Colonic mucosa (tissue), 4 donors: ENCODE data around the gene ARMC10. TPM values are rescaled to one million over a fixed set of nuclear protein-coding genes. Genes with fewer than 3 reads are reported as not detected.
A peak's percentile ranks its signal among the peaks of the same experiment; 100 is the strongest.
"Not testable (repeated sequence)": the region's sequence is repeated elsewhere in the genome, so short reads cannot be mapped to it uniquely, and the experiment has no call there.

ENCODE experiments used
- DNase-seq: peaks from one replicate; pipeline ENCODE4 v3.0.0-alpha.2; 2020
- H3K27ac ChIP-seq: fragments of 200-600 bp; one replicate; pipeline ENCODE4 v1.8.0; 2021
- H3K27me3 ChIP-seq: fragments of 200-600 bp; one replicate; pipeline ENCODE4 v1.8.0; 2021
- H3K36me3 ChIP-seq: fragments of 200-600 bp; one replicate; pipeline ENCODE4 v1.8.0; 2021
- H3K4me1 ChIP-seq: fragments of 200-600 bp; one replicate; pipeline ENCODE4 v1.8.0; 2021; ENCODE audit warnings: mild to moderate bottlenecking
- H3K4me3 ChIP-seq: fragments of 200-600 bp; one replicate; pipeline ENCODE4 v1.8.0; 2021
- H3K9ac ChIP-seq, 2 donors: one replicate each; pipeline ENCODE4 v1.7.0; 2013; ENCODE audit warnings: control low read depth in 2 of 2, low read depth in 2 of 2, low read length in 2 of 2
- H3K9me3 ChIP-seq: fragments of 200-600 bp; one replicate; pipeline ENCODE4 v1.8.0; 2021
- CTCF ChIP-seq: fragments of 200-600 bp; IDR thresholded peaks from one replicate; pipeline ENCODE4 v1.8.0; 2022; ENCODE audit warnings: antibody characterized with exemption, mild to moderate bottlenecking
- intact Hi-C: fragments of 100-400 bp; cut with DNase I; formaldehyde crosslinking; loops from one replicate; pipeline ENCODE4 v1.14.1; 2022
- total RNA-seq, 2 donors: library from RNA; stranded (reverse); fragmentation: NEBNext Ultra II Directional in 1 of 2; extraction: Animal tissue kit (Norgen Biotek cat#: 25700) in 1 of 2; gene quantifications; one replicate each; pipeline ENCODE4 v1.2.1, GENCODE V29; 2021
- donor health status: healthy.
- donor health status: DM: no; HTN: no; CAD: no.
- donor health status: DM: no; HTN: no; CAD: no.

The ARMC10 gene
- total RNA-seq, 2 donors from 2014 or later, result 39.6 to 40.4 TPM

- no peaks in the 10 kb centered on the region for H3K27me3 ChIP-seq
- H3K9ac ChIP-seq, result no peak overlapping the region
- no peaks in the 10 kb centered on the region for H3K4me1 ChIP-seq
- no peak for DNase-seq
- intact Hi-C loops, result no loop called here
- no peak overlapping the region for H3K4me3 ChIP-seq
- no peak for TF ChIP-seq CTCF
- H3K9me3 ChIP-seq, result no peaks in the 10 kb centered on the region
- H3K27ac ChIP-seq, result no peak overlapping the region
- H3K36me3 ChIP-seq, result peaks cover 5% of the 10 kb centered on the region
These were observed 8.3 kb downstream of the ARMC10 start for GRCh38 chr7:103083210-103083609.

DNA sequence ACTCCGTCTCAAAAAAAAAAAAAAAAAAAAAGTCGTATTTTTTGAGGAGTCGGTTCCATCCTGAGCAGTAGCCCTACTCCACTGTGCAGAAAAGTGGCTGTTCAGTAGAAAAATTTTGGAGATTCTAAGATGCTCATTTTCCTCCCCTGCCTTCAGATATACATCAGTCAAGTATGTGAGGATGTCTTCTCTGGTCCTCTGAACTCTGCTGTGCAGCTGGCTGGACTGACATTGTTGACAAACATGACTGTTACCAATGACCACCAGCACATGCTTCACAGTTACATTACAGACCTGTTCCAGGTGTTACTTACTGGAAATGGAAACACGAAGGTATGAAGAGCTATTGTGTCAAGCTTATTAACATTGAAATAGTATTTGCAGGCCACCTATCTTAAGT is 17.4 kb downstream of the ARMC10 start:
- H3K9me3 ChIP-seq, H3K4me3 ChIP-seq, intact Hi-C loops, H3K27me3 ChIP-seq, H3K36me3 ChIP-seq, DNase-seq, H3K9ac ChIP-seq, H3K4me1 ChIP-seq, H3K27ac ChIP-seq: not testable (repeated sequence)

DNA sequence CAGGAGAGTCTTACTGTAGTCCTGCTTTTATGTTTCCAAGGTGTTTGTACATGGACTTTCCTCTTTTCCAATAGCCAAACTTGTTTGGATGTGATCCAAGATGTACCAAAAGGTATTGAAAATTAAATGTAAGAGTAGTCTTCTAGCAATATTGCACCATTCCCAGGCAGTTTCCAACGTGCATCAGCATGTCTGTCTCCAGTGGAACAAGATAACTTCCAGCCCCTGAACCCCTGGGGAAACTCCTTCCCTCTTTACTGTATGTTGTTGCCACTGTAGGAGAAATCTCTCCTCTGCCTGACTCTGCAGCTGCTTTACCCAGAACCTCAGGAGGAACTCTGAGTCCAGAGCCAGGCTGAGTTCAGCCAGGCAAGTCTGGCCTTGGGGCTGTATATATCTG is 18.5 kb downstream of the ARMC10 start:
- Histone ChIP-seq H3K27ac (no peak overlapping the region), H3K4me1 (no peaks in the 10 kb centered on the region), H3K9ac (no peak overlapping the region), H3K9me3 (no peaks in the 10 kb centered on the region), H3K36me3 (no peaks in the 10 kb centered on the region), H3K4me3 (no peak overlapping the region), H3K27me3 (no peaks in the 10 kb centered on the region)
- DNase-seq, result no peak
- TF ChIP-seq CTCF, result no peak
- intact Hi-C loops, result no loop called here

- no peak for DNase-seq
- H3K36me3 ChIP-seq, result no peaks in the 10 kb centered on the region
- H3K9ac ChIP-seq, result no peak overlapping the region
- intact Hi-C loops, result no loop called here
- no peaks in the 10 kb centered on the region for H3K27me3 ChIP-seq
- no peaks in the 10 kb centered on the region for H3K4me1 ChIP-seq
- H3K27ac ChIP-seq, result no peak overlapping the region
- H3K4me3 ChIP-seq, result no peak overlapping the region
- no peaks in the 10 kb centered on the region for H3K9me3 ChIP-seq
- TF ChIP-seq CTCF, result peak; percentile 11
These were observed 19.2 kb downstream of the ARMC10 start for GRCh38 chr7:103094102-103094501.

DNA sequence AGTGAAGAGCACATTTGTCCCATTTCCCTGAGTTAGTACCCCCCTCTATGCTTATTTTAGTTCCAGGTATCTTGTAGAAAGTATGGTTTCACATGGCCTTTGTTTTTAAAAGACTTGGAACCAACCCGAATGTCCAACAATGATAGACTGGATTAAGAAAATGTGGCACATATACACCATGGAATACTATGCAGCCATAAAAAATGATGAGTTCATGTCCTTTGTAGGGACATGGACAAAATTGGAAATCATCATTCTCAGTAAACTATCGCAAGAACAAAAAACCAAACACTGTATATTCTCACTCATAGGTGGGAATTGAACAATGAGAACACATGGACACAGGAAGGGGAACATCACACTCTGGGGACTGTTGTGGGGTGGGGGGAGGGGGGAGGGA is 20.6 kb downstream of the ARMC10 start:
- intact Hi-C loops, result not testable (repeated sequence)

GRCh38 chr7:103097041-103097440 is 22.1 kb downstream of the ARMC10 start:
- intact Hi-C loops, result no loop called here
- no peak for DNase-seq

More for the DNA sequence above, 20.6 kb downstream of the ARMC10 start:
- H3K9me3 ChIP-seq, DNase-seq, H3K4me3 ChIP-seq, H3K9ac ChIP-seq, H3K36me3 ChIP-seq, H3K27ac ChIP-seq, H3K27me3 ChIP-seq, H3K4me1 ChIP-seq: not testable (repeated sequence)

More at GRCh38 chr7:103097041-103097440, 22.1 kb downstream of the ARMC10 start:
- Histone ChIP-seq H3K27ac (no peak overlapping the region), H3K4me1 (no peaks in the 10 kb centered on the region), H3K36me3 (peaks cover 1% of the 10 kb centered on the region), H3K4me3 (no peak overlapping the region), H3K9me3 (no peaks in the 10 kb centered on the region), H3K9ac (no peak overlapping the region), H3K27me3 (no peaks in the 10 kb centered on the region)
- TF ChIP-seq CTCF, result no peak
